Suprapubic skin (tissue), 4 donors: ENCODE measurements around the gene PPP1R12B. TPM values are rescaled to one million over a fixed set of nuclear protein-coding genes. Genes with fewer than 3 reads are reported as not detected.

ENCODE experiments used
- DNase-seq, 2 donors: peaks; one replicate each; pipeline ENCODE4 v3.0.0-alpha.2; 2019; ENCODE audit warnings: low spot score in 2 of 2
- H3K27ac ChIP-seq: fragments of 200-600 bp; sonication (generic); one replicate; pipeline ENCODE4 v1.5.1; 2019
- H3K27me3 ChIP-seq: fragments of 200-600 bp; sonication (generic); one replicate; pipeline ENCODE4 v1.5.1; 2019
- H3K36me3 ChIP-seq: fragments of 200-600 bp; sonication (generic); one replicate; pipeline ENCODE4 v1.5.1; 2019
- H3K4me1 ChIP-seq: fragments of 200-600 bp; sonication (generic); one replicate; pipeline ENCODE4 v1.5.1; 2019
- H3K4me3 ChIP-seq: fragments of 200-600 bp; sonication (generic); one replicate; pipeline ENCODE4 v1.5.1; 2019; ENCODE audit warnings: mild to moderate bottlenecking
- H3K9me3 ChIP-seq: fragments of 200-600 bp; sonication (generic); one replicate; pipeline ENCODE4 v1.5.1; 2019
- CTCF ChIP-seq, 2 donors: fragments of 200-600 bp in 1 of 2; fragments of 450-650 bp in 1 of 2; sonication (generic) in 1 of 2; IDR thresholded peaks; one replicate each; pipeline ENCODE4 v1.5.1; 2016 to 2019; ENCODE audit warnings: antibody characterized with exemption in 2 of 2, mild to moderate bottlenecking in 1 of 2, moderate library complexity in 1 of 2
- EP300 ChIP-seq: sonication (generic); formaldehyde crosslinking; IDR thresholded peaks from one replicate; pipeline ENCODE4 v1.6.1; 2017; ENCODE audit warnings: antibody characterized with exemption
- POLR2A ChIP-seq, 2 donors: fragments of 450-650 bp; IDR thresholded peaks; one replicate each; pipeline ENCODE4 v1.6.1; 2017; ENCODE audit warnings: antibody characterized with exemption in 2 of 2, mild to moderate bottlenecking in 2 of 2, moderate library complexity in 2 of 2
- POLR2AphosphoS5 ChIP-seq, 3 donors: sonication (generic); formaldehyde crosslinking; IDR thresholded peaks; one replicate each; pipeline ENCODE4 v1.6.1; 2017; ENCODE audit warnings: antibody characterized with exemption in 3 of 3
- WGBS: methylation state at CpG from one replicate; pipeline ENCODE4 v1.1.5; 2018; 5-methylcytosine and 5-hydroxymethylcytosine counted together
- total RNA-seq, 4 donors: library from RNA; depleted of rRNA; stranded (reverse); fragments of >200 nt; gene quantifications; one replicate each; pipeline ENCODE4 v1.1.0, GENCODE V29; 2016

Gene PPP1R12B
- total RNA-seq, 4 donors from 2014 or later, result 28.4 to 90.7 (median 30.8) TPM

GRCh38 chr1:202565890-202566602 is 217.5 kb downstream of the PPP1R12B start:
- TF ChIP-seq CTCF (IDR thresholded peaks at IDR 0.05) (no peak), POLR2A (IDR thresholded peaks at IDR 0.05) (no peak), EP300 (no peak), POLR2AphosphoS5 (IDR thresholded peaks at IDR 0.05) (no peak)
- DNase-seq, result no peak
- Histone ChIP-seq H3K27ac (no peak overlapping the region), H3K9me3 (no peaks in the 10 kb centered on the region), H3K4me1 (peaks cover 66% of the 10 kb centered on the region), H3K36me3 (peaks cover 5% of the 10 kb centered on the region), H3K27me3 (no peaks in the 10 kb centered on the region), H3K4me3 (no peak overlapping the region)
- 71% methylated on average over 2 of the region's 2 CpGs for WGBS

- Histone ChIP-seq H3K27me3 (no peaks in the 10 kb centered on the region), H3K36me3 (peaks cover 5% of the 10 kb centered on the region), H3K4me3 (no peak overlapping the region), H3K27ac (peak overlapping the region; percentile 41), H3K9me3 (no peaks in the 10 kb centered on the region), H3K4me1 (peaks cover 55% of the 10 kb centered on the region)
- WGBS, result 55% methylated on average over 4 of the region's 4 CpGs
- no peak for TF ChIP-seq CTCF (IDR thresholded peaks at IDR 0.05)
- TF ChIP-seq POLR2A (IDR thresholded peaks at IDR 0.05), result no peak
- no peak for TF ChIP-seq POLR2AphosphoS5 (IDR thresholded peaks at IDR 0.05)
- TF ChIP-seq EP300, result no peak
- no peak for DNase-seq
Measured at GRCh38 chr1:202567738-202568137, 219.2 kb downstream of the PPP1R12B start.

GRCh38 chr1:202568410-202568809 is 219.9 kb downstream of the PPP1R12B start:
- Histone ChIP-seq H3K9me3 (no peaks in the 10 kb centered on the region), H3K36me3 (peaks cover 5% of the 10 kb centered on the region), H3K4me3 (no peak overlapping the region), H3K27me3 (no peaks in the 10 kb centered on the region), H3K4me1 (peaks cover 52% of the 10 kb centered on the region), H3K27ac (peak overlapping the region; percentile 41)
- WGBS, result 48% methylated on average over 2 of the region's 2 CpGs
- DNase-seq, result no peak
- TF ChIP-seq EP300, result no peak
- no peak for TF ChIP-seq POLR2AphosphoS5 (IDR thresholded peaks at IDR 0.05)
- no peak for TF ChIP-seq POLR2A (IDR thresholded peaks at IDR 0.05)
- TF ChIP-seq CTCF (IDR thresholded peaks at IDR 0.05), result no peak

DNA sequence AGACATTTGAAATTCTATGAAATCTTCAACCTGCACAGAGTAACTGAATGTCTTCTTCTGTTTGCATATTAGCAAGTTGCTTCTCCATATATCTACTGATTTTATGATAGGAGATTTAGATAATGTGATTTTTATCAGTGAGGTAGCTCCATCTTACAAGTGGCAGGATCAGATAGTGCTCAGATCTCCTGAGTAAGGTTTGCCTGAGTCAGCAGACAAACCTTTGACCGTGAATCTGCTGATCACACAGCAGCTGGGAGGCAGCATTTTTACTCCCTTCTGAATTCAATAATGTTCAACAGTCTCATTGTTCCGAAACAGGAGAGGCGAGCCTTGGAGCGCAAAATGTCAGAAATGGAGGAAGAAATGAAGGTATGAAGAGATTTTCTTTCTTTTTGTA is 220.3 kb downstream of the PPP1R12B start:
- 74% methylated on average over 4 of the region's 4 CpGs for WGBS
- Histone ChIP-seq H3K4me3 (no peak overlapping the region), H3K27me3 (no peaks in the 10 kb centered on the region), H3K4me1 (peaks cover 54% of the 10 kb centered on the region), H3K27ac (peak overlapping the region; percentile 41), H3K36me3 (peaks cover 5% of the 10 kb centered on the region), H3K9me3 (no peaks in the 10 kb centered on the region)
- DNase-seq, result no peak
- TF ChIP-seq CTCF (IDR thresholded peaks at IDR 0.05) (no peak), POLR2A (IDR thresholded peaks at IDR 0.05) (no peak), POLR2AphosphoS5 (IDR thresholded peaks at IDR 0.05) (no peak), EP300 (no peak)

GRCh38 chr1:202569393-202570322 is 221.2 kb downstream of the PPP1R12B start:
- Histone ChIP-seq H3K9me3 (no peaks in the 10 kb centered on the region), H3K4me3 (no peak overlapping the region), H3K27me3 (no peaks in the 10 kb centered on the region), H3K27ac (no peak overlapping the region), H3K36me3 (peaks cover 5% of the 10 kb centered on the region), H3K4me1 (peaks cover 54% of the 10 kb centered on the region)
- TF ChIP-seq POLR2A (IDR thresholded peaks at IDR 0.05), result no peak
- TF ChIP-seq EP300, result no peak
- no peak for TF ChIP-seq CTCF (IDR thresholded peaks at IDR 0.05)
- DNase-seq, result no peak
